SK-N-SH treated with all-trans-retinoic acid at 6 μM for 48 hours (cell line): ENCODE results near the gene NTM.

Source experiments
- ATAC-seq: fragments of 200-7000 bp; cut with Tn5 transposase; 3 replicates; pipeline ENCODE4 v1.9.1; 2020; ENCODE audit warnings: mild to moderate bottlenecking, moderate library complexity
- ARNTL ChIP-seq: fragments of 450-650 bp; formaldehyde crosslinking; IDR thresholded peaks from 2 replicates; pipeline ENCODE4 v1.5.0; 2020; ENCODE audit warnings: low read depth, mild to moderate bottlenecking, moderate library complexity, borderline replicate concordance
- BACH2 ChIP-seq: fragments of 250-450 bp; sonication (Bioruptor Pico); IDR thresholded peaks from 2 replicates; pipeline ENCODE4 v1.9.0; 2021; ENCODE audit warnings: mild to moderate bottlenecking, borderline replicate concordance
- CREB5 ChIP-seq: fragments of 250-450 bp; sonication (Bioruptor Pico); IDR thresholded peaks from 2 replicates; pipeline ENCODE4 v1.5.1; 2020; ENCODE audit warnings: low read depth, mild to moderate bottlenecking, moderate library complexity
- CSDC2 ChIP-seq: fragments of 250-450 bp; sonication (Bioruptor Pico); IDR thresholded peaks from 2 replicates; pipeline ENCODE4 v1.5.0; 2020; ENCODE audit warnings: mild to moderate bottlenecking, moderate library complexity
- CSRNP3 ChIP-seq: fragments of 250-450 bp; sonication (Bioruptor Pico); IDR thresholded peaks from 2 replicates; pipeline ENCODE4 v1.5.1; 2021; ENCODE audit warnings: mild to moderate bottlenecking, moderate library complexity
- ESRRG ChIP-seq: fragments of 250-450 bp; sonication (Bioruptor Pico); IDR thresholded peaks from 2 replicates; pipeline ENCODE4 v1.6.1; 2021; ENCODE audit warnings: mild to moderate bottlenecking
- ISL1 ChIP-seq: fragments of 250-450 bp; sonication (Bioruptor Pico); IDR thresholded peaks from 2 replicates; pipeline ENCODE4 v2.1.2; 2022; ENCODE audit warnings: mild to moderate bottlenecking, moderate library complexity
- OSR1 ChIP-seq: fragments of 250-450 bp; sonication (Bioruptor Pico); IDR thresholded peaks from 2 replicates; pipeline ENCODE4 v1.8.0; 2022; ENCODE audit warnings: moderate library complexity, mild to moderate bottlenecking, inconsistent platforms
- PATZ1 ChIP-seq: fragments of 250-450 bp; sonication (Bioruptor Pico); IDR thresholded peaks from 2 replicates; pipeline ENCODE4 v1.8.0; 2020; ENCODE audit warnings: mild to moderate bottlenecking, moderate library complexity, borderline replicate concordance
- POU6F1 ChIP-seq: fragments of 250-450 bp; sonication (Bioruptor Pico); IDR thresholded peaks from 2 replicates; pipeline ENCODE4 v1.8.0; 2021; ENCODE audit warnings: low read depth, mild to moderate bottlenecking, moderate library complexity, borderline replicate concordance
- PPARA ChIP-seq: fragments of 250-450 bp; sonication (Bioruptor Pico); IDR thresholded peaks from 2 replicates; pipeline ENCODE4 v1.5.0; 2020; ENCODE audit warnings: mild to moderate bottlenecking, borderline replicate concordance
- SNAI2 ChIP-seq: fragments of 250-450 bp; sonication (Bioruptor Pico); IDR thresholded peaks from 2 replicates; pipeline ENCODE4 v1.5.0; 2020; ENCODE audit warnings: mild to moderate bottlenecking, moderate library complexity
- TCF4 ChIP-seq: fragments of 250-450 bp; sonication (Bioruptor Pico); IDR thresholded peaks from 2 replicates; pipeline ENCODE4 v1.8.0; 2021; ENCODE audit warnings: mild to moderate bottlenecking, moderate library complexity, borderline replicate concordance
- TOX ChIP-seq: fragments of 250-450 bp; sonication (Bioruptor Pico); IDR thresholded peaks from 2 replicates; pipeline ENCODE4 v1.8.0; 2021; ENCODE audit warnings: mild to moderate bottlenecking, moderate library complexity, borderline replicate concordance
- ZFP3 ChIP-seq: fragments of 250-450 bp; sonication (Bioruptor Pico); IDR thresholded peaks from 2 replicates; pipeline ENCODE4 v1.5.0; 2020; ENCODE audit warnings: mild to moderate bottlenecking, moderate library complexity
- ZFP30 ChIP-seq: fragments of 450-650 bp; formaldehyde crosslinking; IDR thresholded peaks from 2 replicates; pipeline ENCODE4 v1.5.0; 2022; ENCODE audit warnings: mild to moderate bottlenecking, moderate library complexity
- ZNF565 ChIP-seq: fragments of 450-650 bp; formaldehyde crosslinking; conservative IDR thresholded peaks from 2 replicates; pipeline ENCODE4 v1.5.0; 2020; ENCODE audit warnings: low read depth, mild to moderate bottlenecking, moderate library complexity
- ZNF70 ChIP-seq: fragments of 450-650 bp; formaldehyde crosslinking; IDR thresholded peaks from 2 replicates; pipeline ENCODE4 v1.5.0; 2020; ENCODE audit warnings: mild to moderate bottlenecking, moderate library complexity
- ZNF8 ChIP-seq: fragments of 450-650 bp; formaldehyde crosslinking; IDR thresholded peaks from 2 replicates; pipeline ENCODE4 v1.5.0; 2020; ENCODE audit warnings: mild to moderate bottlenecking, moderate library complexity
- TF ChIP-seq, protein P1 (sequence below): fragments of 250-450 bp; sonication (Bioruptor Pico); IDR thresholded peaks from 2 replicates; pipeline ENCODE4 v1.5.0; 2020; ENCODE audit warnings: mild to moderate bottlenecking, moderate library complexity

The NTM gene

DNA sequence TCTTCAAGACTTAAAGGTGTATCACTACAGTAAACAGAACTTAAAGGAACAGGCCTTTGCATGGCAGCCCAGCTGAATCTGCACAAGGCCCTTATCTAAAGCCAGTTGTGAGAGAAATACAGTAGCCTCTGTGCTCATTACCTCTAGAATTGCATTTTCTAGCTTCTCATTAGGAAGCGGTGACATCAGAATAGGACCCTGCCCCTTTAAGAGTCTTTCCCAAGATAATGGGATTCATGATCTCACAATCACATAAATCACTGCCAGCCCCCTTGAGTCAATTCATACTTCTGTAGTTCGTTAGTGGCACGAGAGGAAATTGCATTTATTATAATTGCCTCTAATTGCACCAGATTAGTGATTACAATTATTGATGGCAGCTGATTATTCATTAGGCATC is 170.3 kb downstream of the NTM start:
- no peak for ATAC-seq
- TF ChIP-seq ESRRG (CRISPR knock-in tag), result no peak
- TF ChIP-seq, protein P1, sequence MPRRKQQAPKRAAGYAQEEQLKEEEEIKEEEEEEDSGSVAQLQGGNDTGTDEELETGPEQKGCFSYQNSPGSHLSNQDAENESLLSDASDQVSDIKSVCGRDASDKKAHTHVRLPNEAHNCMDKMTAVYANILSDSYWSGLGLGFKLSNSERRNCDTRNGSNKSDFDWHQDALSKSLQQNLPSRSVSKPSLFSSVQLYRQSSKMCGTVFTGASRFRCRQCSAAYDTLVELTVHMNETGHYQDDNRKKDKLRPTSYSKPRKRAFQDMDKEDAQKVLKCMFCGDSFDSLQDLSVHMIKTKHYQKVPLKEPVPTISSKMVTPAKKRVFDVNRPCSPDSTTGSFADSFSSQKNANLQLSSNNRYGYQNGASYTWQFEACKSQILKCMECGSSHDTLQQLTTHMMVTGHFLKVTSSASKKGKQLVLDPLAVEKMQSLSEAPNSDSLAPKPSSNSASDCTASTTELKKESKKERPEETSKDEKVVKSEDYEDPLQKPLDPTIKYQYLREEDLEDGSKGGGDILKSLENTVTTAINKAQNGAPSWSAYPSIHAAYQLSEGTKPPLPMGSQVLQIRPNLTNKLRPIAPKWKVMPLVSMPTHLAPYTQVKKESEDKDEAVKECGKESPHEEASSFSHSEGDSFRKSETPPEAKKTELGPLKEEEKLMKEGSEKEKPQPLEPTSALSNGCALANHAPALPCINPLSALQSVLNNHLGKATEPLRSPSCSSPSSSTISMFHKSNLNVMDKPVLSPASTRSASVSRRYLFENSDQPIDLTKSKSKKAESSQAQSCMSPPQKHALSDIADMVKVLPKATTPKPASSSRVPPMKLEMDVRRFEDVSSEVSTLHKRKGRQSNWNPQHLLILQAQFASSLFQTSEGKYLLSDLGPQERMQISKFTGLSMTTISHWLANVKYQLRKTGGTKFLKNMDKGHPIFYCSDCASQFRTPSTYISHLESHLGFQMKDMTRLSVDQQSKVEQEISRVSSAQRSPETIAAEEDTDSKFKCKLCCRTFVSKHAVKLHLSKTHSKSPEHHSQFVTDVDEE (CRISPR knock-in tag), result no peak
- no peak for TF ChIP-seq CSRNP3
- no peak for TF ChIP-seq TCF4 (CRISPR knock-in tag)
- no peak for TF ChIP-seq CSDC2 (CRISPR knock-in tag)
- TF ChIP-seq PPARA (CRISPR knock-in tag), result no peak
- no peak for TF ChIP-seq ZNF565 (CRISPR knock-in tag)
- no peak for TF ChIP-seq ISL1 (CRISPR knock-in tag)
- TF ChIP-seq OSR1 (CRISPR knock-in tag), result no peak
- TF ChIP-seq ZNF70 (CRISPR knock-in tag), result no peak
- no peak for TF ChIP-seq POU6F1 (CRISPR knock-in tag)

DNA sequence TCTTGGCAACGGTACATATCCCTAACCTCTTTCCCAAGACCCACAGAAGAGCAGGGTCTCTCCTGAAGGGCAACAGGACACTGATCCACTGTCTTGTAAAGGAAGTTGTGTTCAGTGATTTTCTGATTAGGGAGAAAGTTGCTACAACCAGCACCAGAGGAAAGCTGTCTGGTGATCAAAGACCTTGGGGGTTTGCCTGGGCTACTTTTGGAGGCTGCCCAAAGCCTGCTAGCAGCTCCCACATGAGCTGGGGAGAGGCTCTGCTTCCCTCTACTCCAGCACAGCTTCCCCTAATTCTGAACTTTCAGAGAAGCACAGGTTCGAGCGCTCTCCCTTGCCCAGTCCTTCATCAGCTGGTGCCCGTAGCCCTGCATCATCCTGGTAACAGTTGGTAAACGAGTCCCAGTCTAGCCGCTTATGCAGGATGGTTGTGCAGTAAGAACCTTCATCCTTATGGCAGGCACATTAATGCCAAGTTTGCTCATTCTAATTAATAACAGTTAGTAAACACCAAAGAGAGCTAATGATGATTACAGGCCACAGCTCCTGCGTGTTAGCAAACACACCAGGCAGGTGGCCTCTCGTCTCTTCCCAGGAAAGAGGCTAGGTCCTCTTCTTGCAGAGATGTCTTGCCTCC is 173.1 kb downstream of the NTM start:
- ATAC-seq, result no peak
- TF ChIP-seq SNAI2, result no peak
- TF ChIP-seq, protein P1 (CRISPR knock-in tag), result no peak
- TF ChIP-seq ZNF8 (CRISPR knock-in tag), result no peak
- no peak for TF ChIP-seq ESRRG (CRISPR knock-in tag)
- TF ChIP-seq PATZ1 (CRISPR knock-in tag), result no peak
- TF ChIP-seq OSR1 (CRISPR knock-in tag), result no peak
- TF ChIP-seq CSDC2 (CRISPR knock-in tag), result no peak
- TF ChIP-seq ISL1 (CRISPR knock-in tag), result no peak
- TF ChIP-seq ZNF565 (CRISPR knock-in tag), result no peak
- no peak for TF ChIP-seq CSRNP3
- no peak for TF ChIP-seq ARNTL (CRISPR knock-in tag)
- no peak for TF ChIP-seq PPARA (CRISPR knock-in tag)
- TF ChIP-seq TOX (CRISPR knock-in tag), result no peak
- TF ChIP-seq BACH2, result no peak
- TF ChIP-seq CREB5 (CRISPR knock-in tag), result no peak
- TF ChIP-seq ZFP30 (CRISPR knock-in tag), result no peak
- TF ChIP-seq ZFP3 (CRISPR knock-in tag), result no peak
- no peak for TF ChIP-seq ZNF70 (CRISPR knock-in tag)
